Glomerular endothelial cell (primary cell): Measurements from ENCODE around the gene PDIA3. TPM values are rescaled to one million over a fixed set of nuclear protein-coding genes. Genes with fewer than 3 reads are reported as not detected.
"Not testable (repeated sequence)": the region's sequence is repeated elsewhere in the genome, so short reads cannot be mapped to it uniquely, and the experiment has no call there.

Experiments
- DNase-seq: peaks from one replicate; pipeline ENCODE4 v3.0.0-alpha.2; 2011; ENCODE audit warnings: low read depth, low spot score; ENCODE audit errors: extremely low read depth
- total RNA-seq: library from RNA; depleted of rRNA; stranded (reverse); fragments of >200 nt; gene quantifications from 2 replicates; pipeline ENCODE4 v1.2.3, GENCODE V29; 2015

PDIA3 gene
- total RNA-seq, 1 donor from 2014 or later: 497 TPM

GRCh38 chr15:43776101-43776717 is 30.0 kb downstream of the PDIA3 start:
- no peak for DNase-seq

DNA sequence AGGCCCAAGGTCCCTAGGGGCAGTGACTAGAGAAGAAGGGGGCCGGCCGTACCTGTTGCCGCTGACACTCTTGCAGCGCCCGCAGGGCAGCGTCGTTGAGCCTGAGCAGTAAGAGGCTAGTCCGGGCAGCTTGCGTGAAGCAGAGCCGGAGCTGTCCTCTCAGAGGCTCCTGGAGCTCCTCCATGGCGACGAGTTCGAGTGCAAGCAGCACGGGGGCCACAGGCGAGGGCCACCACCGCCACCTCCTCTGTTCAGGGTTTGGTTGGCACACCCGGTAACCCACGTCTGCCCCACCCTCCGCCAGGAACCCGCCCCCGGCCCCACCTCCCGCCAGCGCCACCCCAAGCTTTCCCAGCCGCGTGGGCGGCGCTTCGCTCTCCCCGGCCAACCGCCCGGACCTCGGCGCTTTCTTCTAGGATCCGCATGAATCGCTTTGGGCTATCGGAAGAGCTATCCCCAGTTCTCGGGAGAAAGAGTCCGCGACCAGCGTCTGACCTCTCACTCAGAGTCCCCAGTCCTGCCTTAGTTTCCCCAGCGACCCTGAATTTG is 30.6 kb downstream of the PDIA3 start, which contains the start of gene ELL3:
Gene ELL3 (minus strand): TSS at position 249 of the 549 bp plus-strand sequence. CDS start 65 bp downstream, at position 184.
- no peak for DNase-seq

- DNase-seq: no peak
Observed at GRCh38 chr15:43777267-43777914, 31.2 kb downstream of the PDIA3 start.

GRCh38 chr15:43779016-43779415 is 32.8 kb downstream of the PDIA3 start:
- no peak for DNase-seq

- DNase-seq: no peak
Observed at GRCh38 chr15:43789409-43789808, 43.2 kb downstream of the PDIA3 start.

GRCh38 chr15:43791993-43792760 is 45.9 kb downstream of the PDIA3 start, which contains the start of gene SERF2:
SERF2 (plus strand) TSS chr15:43792320; CDS start chr15:43792377, 57 bp downstream.
- peak; percentile 77 for DNase-seq

- no peak for DNase-seq
Observed at GRCh38 chr15:43792761-43793476, 46.7 kb downstream of the PDIA3 start.

- DNase-seq: no peak
Observed at GRCh38 chr15:43793647-43794046, 47.4 kb downstream of the PDIA3 start.

GRCh38 chr15:43794269-43795037 is 48.2 kb downstream of the PDIA3 start:
- DNase-seq: no peak

DNA sequence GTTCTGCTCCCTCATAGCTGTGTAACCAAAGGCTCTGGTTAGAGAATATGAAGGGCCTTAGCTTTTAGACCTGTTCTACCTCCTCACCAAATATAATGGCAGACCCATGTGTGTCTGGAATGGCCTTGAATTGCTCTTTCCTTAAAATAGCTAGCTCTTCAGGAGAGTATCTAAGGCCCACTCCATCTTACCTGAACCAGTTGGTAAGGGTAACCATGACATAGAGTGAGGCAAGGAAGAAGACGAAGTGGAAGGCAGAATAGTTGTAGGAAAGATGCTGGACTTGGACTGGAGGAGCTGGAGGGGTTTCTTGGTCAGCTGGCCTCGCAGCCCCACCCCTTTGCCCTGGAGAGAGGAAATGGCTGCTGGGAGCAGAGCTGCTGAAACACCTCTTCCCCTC is 49.0 kb downstream of the PDIA3 start:
- no peak for DNase-seq

- no peak for DNase-seq
Observed at GRCh38 chr15:43795997-43796396, 49.8 kb downstream of the PDIA3 start.

DNA sequence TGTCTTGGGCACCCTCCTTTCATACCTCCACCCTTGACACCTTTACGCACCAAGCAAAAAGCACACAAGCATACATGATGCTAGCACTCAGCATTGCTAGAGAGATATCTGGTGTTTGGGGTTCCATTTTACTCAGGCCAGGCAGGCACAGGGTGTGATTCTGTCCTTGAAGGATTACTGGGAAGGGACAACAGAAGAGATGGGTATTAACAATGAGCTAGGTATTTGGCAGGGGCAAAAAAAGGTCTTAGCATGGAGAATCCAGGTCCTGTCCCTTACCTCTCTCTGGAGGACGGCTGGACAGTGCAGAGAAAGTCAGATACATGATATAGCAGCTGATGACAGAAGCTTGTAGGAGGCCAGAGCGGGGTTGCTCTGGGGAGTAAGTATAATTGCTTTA is 50.3 kb downstream of the PDIA3 start:
- no peak for DNase-seq

- DNase-seq: no peak
Observed at GRCh38 chr15:43799209-43799944, 53.1 kb downstream of the PDIA3 start.

DNA sequence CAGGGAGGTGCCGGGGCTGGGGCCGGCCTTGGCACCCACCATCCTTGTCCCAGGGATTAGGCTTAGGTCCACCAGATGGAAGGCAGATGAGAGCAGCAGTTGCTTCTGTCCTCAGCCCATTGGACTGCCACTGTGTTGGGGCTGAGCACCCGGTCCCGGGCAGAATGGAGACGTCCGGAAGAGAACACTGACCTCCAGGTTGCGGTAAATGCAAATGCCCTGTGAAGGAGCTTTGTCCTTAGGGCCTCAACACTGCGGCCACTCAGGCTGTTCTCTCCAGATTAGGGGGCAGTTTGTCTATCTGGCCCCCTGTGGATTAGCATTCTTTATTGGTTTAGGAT is 53.7 kb downstream of the PDIA3 start, which contains the start of gene SERINC4:
Gene SERINC4 (minus strand): TSS at position 276 of the 341 bp plus-strand sequence. CDS start 234 bp downstream, at position 42.
- no peak for DNase-seq

DNA sequence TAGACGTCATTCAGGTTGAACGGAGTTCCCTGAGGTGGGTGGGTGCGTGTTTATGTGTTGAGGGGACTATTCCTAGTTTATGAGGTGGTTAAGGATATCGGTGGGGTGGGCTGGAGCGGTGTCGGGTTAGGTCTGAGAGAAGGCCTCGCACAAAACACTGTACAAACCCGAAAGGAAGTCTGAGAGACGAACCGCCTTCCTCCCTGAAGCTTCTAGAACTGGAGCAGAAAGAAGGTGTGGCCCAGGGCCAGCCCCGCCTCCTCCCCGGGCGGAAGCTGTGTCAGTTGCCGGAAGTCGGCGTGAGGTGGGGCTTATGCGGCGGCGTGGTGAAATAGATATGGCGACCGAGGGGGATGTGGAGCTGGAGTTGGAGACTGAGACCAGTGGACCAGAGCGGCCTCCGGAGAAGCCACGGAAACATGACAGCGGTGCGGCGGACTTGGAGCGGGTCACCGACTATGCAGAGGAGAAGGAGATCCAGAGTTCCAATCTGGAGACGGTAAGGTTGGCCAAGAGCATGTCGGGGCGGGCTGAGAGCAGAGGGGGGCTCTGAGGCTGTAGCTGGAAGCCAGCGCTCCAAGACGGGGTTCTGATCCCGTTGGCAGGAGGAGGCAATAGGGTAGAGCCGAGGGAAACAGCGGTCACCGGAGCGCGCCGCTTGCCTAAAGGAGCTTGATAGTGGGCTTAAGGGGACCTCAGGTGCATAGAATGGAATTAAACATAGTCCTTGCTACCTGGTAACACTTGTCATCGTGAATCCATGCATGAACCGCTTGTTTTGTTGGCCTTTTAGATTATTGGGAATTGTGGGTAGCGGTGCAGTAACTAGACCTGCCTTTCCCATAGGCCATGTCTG is 54.3 kb downstream of the PDIA3 start, which contains the start of gene HYPK:
Gene HYPK (plus strand): TSS at position 314 of the 856 bp plus-strand sequence. CDS start 24 bp downstream, at position 338.
- DNase-seq: no peak

DNA sequence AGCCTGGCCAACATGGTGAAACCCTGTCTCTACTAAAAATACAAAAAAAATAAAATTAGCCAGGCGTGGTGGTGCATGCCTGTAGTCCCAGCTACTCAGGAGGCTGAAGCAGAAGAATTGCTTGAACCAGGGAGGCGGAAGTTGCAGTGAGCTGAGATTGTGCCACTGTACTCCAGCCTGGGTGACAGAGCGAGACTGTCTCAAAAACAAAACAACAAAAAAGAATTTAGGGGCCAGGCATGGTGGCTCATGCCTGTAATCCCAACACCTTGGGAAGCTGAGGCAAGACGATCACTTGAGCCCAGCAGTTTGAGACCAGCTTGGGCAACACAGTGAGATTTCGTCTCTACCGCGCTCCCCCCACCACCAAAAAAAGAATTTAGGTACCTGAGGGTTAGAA is 56.4 kb downstream of the PDIA3 start:
- DNase-seq: not testable (repeated sequence)

GRCh38 chr15:43808435-43808950 is 62.3 kb downstream of the PDIA3 start:
- no peak for DNase-seq
